Ishikawa (cell line): ENCODE results near the gene MRPS31.

Experiments
- CEBPB ChIP-seq: IDR thresholded peaks from 2 replicates; pipeline ENCODE4 v1.6.1; 2012
- EP300 ChIP-seq: IDR thresholded peaks from 2 replicates; pipeline ENCODE4 v1.6.1; 2012; ENCODE audit warnings: borderline replicate concordance
- RAD21 ChIP-seq: IDR thresholded peaks from 2 replicates; pipeline ENCODE4 v1.6.1; 2012; ENCODE audit warnings: low read depth

GRCh38 chr13:40792284-40793051, 21.5 kb upstream of the MRPS31 start:
- TF ChIP-seq CEBPB (no peak), RAD21 (no peak), EP300 (no peak)
